B cell (primary cell): ENCODE measurements around the gene ATP1B2. TPM values are rescaled to one million over a fixed set of nuclear protein-coding genes. Genes with fewer than 3 reads are reported as not detected.

Experiments used
- ATAC-seq: fragments of 200-7000 bp; cut with Tn5 transposase; one replicate; pipeline ENCODE4 v1.10.0; 2021; ENCODE audit warnings: low read depth, mild to moderate bottlenecking, moderate number of reproducible peaks, moderate library complexity
- CTCF ChIA-PET: fragments of 350-600 bp; sonication (Branson Sonifier 250); formaldehyde crosslinking; loops from one replicate; lab custom pipeline; 2021; ENCODE audit warnings: antibody characterized with exemption, inconsistent platforms; lab: Charles Lee
- POLR2A ChIA-PET: fragments of 350-600 bp; sonication (Branson Sonifier 250); formaldehyde crosslinking; loops from one replicate; lab custom pipeline; 2021; ENCODE audit warnings: antibody characterized with exemption; lab: Charles Lee
- DNase-seq: peaks from one replicate; pipeline ENCODE4 v3.0.0; 2013
- H2AFZ ChIP-seq: 2 replicates; pipeline ENCODE4 v1.6.1; 2012; ENCODE audit warnings: mild to moderate bottlenecking, low read depth, low read length; ENCODE audit not compliant: insufficient read depth, poor library complexity, severe bottlenecking
- H3K27ac ChIP-seq, 2 donors: 1 replicate in 1 of 2; 2 replicates in 1 of 2; pipeline ENCODE4 v1.5.1; 2012 to 2013; ENCODE audit warnings: low read length in 2 of 2, mild to moderate bottlenecking in 2 of 2, moderate library complexity in 1 of 2
- H3K27me3 ChIP-seq, 4 experiments: fragments of 200-600 bp in 1 of 4; sonication (generic) in 1 of 4; replicated peaks in 1 of 4; 1 replicate in 2 of 4; 2 replicates in 2 of 4; pipeline versions ENCODE4 v1.6.1 to v1.7.0; 2013 to 2016; ENCODE audit warnings: low read length in 3 of 4, mild to moderate bottlenecking in 2 of 4, mixed read lengths in 1 of 4, moderate library complexity in 1 of 4; ENCODE audit not compliant: insufficient read depth in 4 of 4, control insufficient read depth in 3 of 4; ENCODE audit errors: control extremely low read depth in 1 of 4
- H3K36me3 ChIP-seq, 2 experiments: replicated peaks in 1 of 2; 1 replicate in 1 of 2; 2 replicates in 1 of 2; pipeline versions ENCODE4 v1.6.1 to v1.7.1; 2013; ENCODE audit warnings: low read length in 1 of 2; ENCODE audit not compliant: insufficient read depth in 2 of 2, control insufficient read depth in 1 of 2; ENCODE audit errors: control extremely low read depth in 1 of 2, extremely low read depth in 1 of 2
- H3K4me1 ChIP-seq, 2 donors: fragments of 200-600 bp in 1 of 2; sonication (generic) in 1 of 2; 1 replicate in 1 of 2; 2 replicates in 1 of 2; pipeline versions ENCODE4 v1.5.1 to v1.6.1; 2013 to 2017; ENCODE audit warnings: low read length in 2 of 2; ENCODE audit not compliant: control insufficient read depth in 2 of 2, insufficient read depth in 2 of 2
- H3K4me2 ChIP-seq: replicated peaks from 2 replicates; pipeline ENCODE3; 2012; ENCODE audit warnings: mild to moderate bottlenecking, low read depth, low read length; ENCODE audit not compliant: poor library complexity, severe bottlenecking
- H3K4me3 ChIP-seq, 5 experiments: fragments of 200-600 bp in 1 of 5; sonication (generic) in 1 of 5; 1 replicate in 3 of 5; 2 replicates in 2 of 5; pipeline versions ENCODE4 v1.5.1 to v1.7.0; 2011 to 2016; ENCODE audit warnings: low read length in 4 of 5, mild to moderate bottlenecking in 4 of 5, low read depth in 2 of 5, control low read depth in 1 of 5, moderate library complexity in 1 of 5; ENCODE audit not compliant: insufficient read depth in 1 of 5; ENCODE audit errors: control extremely low read depth in 1 of 5, extremely low read depth in 1 of 5
- H3K79me2 ChIP-seq: fragments of 200-600 bp; sonication (generic); one replicate; pipeline ENCODE4 v1.6.0; 2016; ENCODE audit warnings: low read length; ENCODE audit not compliant: control insufficient read depth, insufficient read depth
- H3K9ac ChIP-seq: fragments of 200-600 bp; sonication (generic); 2 replicates; pipeline ENCODE4 v1.6.1; 2017; ENCODE audit warnings: mild to moderate bottlenecking, low read length, moderate library complexity
- H3K9me3 ChIP-seq, 3 donors: one replicate each; pipeline versions ENCODE4 v1.6.1 to v1.7.1; 2013; ENCODE audit warnings: low read length in 2 of 3; ENCODE audit not compliant: control insufficient read depth in 2 of 3, insufficient read depth in 1 of 3; ENCODE audit errors: control extremely low read depth in 1 of 3
- H4K20me1 ChIP-seq: 2 replicates; pipeline ENCODE4 v1.6.0; 2012; ENCODE audit warnings: mild to moderate bottlenecking, low read length; ENCODE audit not compliant: insufficient read depth, control insufficient read depth, poor library complexity, severe bottlenecking
- H3K27ac Mint-ChIP-seq: one replicate; pipeline ENCODE4 v1.8.0; 2021; ENCODE audit warnings: mixed read lengths
- H3K27me3 Mint-ChIP-seq: one replicate; pipeline ENCODE4 v1.8.0; 2021; ENCODE audit warnings: mixed read lengths
- H3K4me1 Mint-ChIP-seq: one replicate; pipeline ENCODE4 v1.8.0; 2021; ENCODE audit warnings: mixed read lengths
- H3K4me3 Mint-ChIP-seq: one replicate; pipeline ENCODE4 v1.8.0; 2021; ENCODE audit warnings: mixed read lengths
- H3K9me3 Mint-ChIP-seq: one replicate; pipeline ENCODE4 v1.8.0; 2022; ENCODE audit warnings: mixed read lengths; ENCODE audit not compliant: insufficient read depth
- CTCF ChIP-seq: fragments of 200-600 bp; IDR thresholded peaks from one replicate; pipeline ENCODE4 v1.8.0; 2022; ENCODE audit warnings: antibody characterized with exemption, mild to moderate bottlenecking
- EZH2 ChIP-seq: IDR thresholded peaks from 2 replicates; pipeline ENCODE4 v1.6.1; 2012; ENCODE audit warnings: borderline replicate concordance, low read depth, mild to moderate bottlenecking, moderate library complexity, low read length; ENCODE audit not compliant: insufficient read depth, poor library complexity, severe bottlenecking
- WGBS: methylation state at CpG from one replicate; pipeline ENCODE4 v1.1.5; 2013; ENCODE audit warnings: missing lambda C conversion rate; ENCODE audit not compliant: insufficient coverage; 5-methylcytosine and 5-hydroxymethylcytosine counted together
- intact Hi-C: fragments of 100-400 bp; cut with micrococcal nuclease; formaldehyde crosslinking; loops from one replicate; pipeline ENCODE4 v1.10.0; 2022
- polyA plus RNA-seq: library from polyadenylated mRNA; depleted of rRNA; stranded (reverse); fragments of >200 nt; gene quantifications from 2 replicates; pipeline ENCODE4 v1.2.3, GENCODE V29; 2012
- total RNA-seq, 2 donors: library from RNA; stranded (reverse); fragments of 120-200 nt in 1 of 2; gene quantifications; 1 replicate in 1 of 2; 2 replicates in 1 of 2; pipeline versions ENCODE4 v1.2.3 to v1.2.4, GENCODE V29; 2013 to 2022

The ATP1B2 gene
- total and polyA plus RNA-seq, 2 donors (not counting 1 experiment from before 2014, with no cell fraction given) = 0.39 TPM; not detected in 1

DNA sequence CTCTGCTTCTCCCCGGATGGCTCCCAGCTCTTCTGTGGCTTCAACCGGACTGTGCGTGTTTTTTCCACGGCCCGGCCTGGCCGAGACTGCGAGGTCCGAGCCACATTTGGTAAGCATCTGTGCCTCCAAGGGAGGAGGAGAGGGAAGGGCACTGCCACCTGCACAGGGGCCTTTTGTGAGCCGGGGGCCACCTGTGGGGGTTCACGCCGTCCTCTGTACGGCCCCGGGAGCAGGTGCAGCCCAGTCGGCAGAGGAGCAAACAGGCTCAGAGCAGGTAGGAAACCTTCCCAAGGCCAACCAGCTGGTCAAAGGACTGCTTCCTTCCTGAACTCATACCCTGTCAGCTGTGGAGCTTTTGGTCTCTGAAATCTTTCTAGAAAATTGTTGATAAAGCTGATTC, 51.0 kb downstream of the ATP1B2 start:
- Histone ChIP-seq H4K20me1 (no peaks in the 10 kb centered on the region), H3K9me3 (no peaks in the 10 kb centered on the region), H3K27ac (no peak overlapping the region), H3K27me3 (peaks cover 0 to 49% (median 19%) of the 10 kb centered on the region in 4 experiments), H3K9ac (no peak overlapping the region), H3K4me3 (no peak overlapping the region), H2AFZ (no peak overlapping the region), H3K79me2 (no peaks in the 10 kb centered on the region), H3K4me2 (no peak overlapping the region), H3K36me3 (peaks cover 0 to 21% of the 10 kb centered on the region in 2 experiments), H3K4me1 (peaks cover 19 to 23% of the 10 kb centered on the region in 2 donors)
- Mint-ChIP-seq H3K4me3 (no peak overlapping the region), H3K27me3 (peaks cover 36% of the 10 kb centered on the region), H3K9me3 (no peaks in the 10 kb centered on the region), H3K4me1 (peaks cover 15% of the 10 kb centered on the region), H3K27ac (no peak overlapping the region)
- ATAC-seq (no peak), DNase-seq (no peak)
- POLR2A ChIA-PET = interaction anchor here (0.6 kb wide), 1 partner anchor 535 kb away, joined by 5 read pairs; no protein-coding TSS in a partner anchor
- CTCF ChIA-PET = no interaction called here
- TF ChIP-seq EZH2 (no peak), CTCF (no peak)
- 97% methylated on average over 14 of the region's 14 CpGs for WGBS
- intact Hi-C loops = no loop called here

GRCh38 chr17:7702776-7703175, 52.0 kb downstream of the ATP1B2 start:
- CTCF ChIA-PET = interaction anchor here (1.3 kb wide), 1 partner anchor 15 kb away, joined by 3 read pairs; the partner anchor contains the start of gene TP53
- H3K9me3 ChIP-seq = no peaks in the 10 kb centered on the region

More at GRCh38 chr17:7702776-7703175, 52.0 kb downstream of the ATP1B2 start:
- ATAC-seq = no peak
- Mint-ChIP-seq H3K9me3 (no peaks in the 10 kb centered on the region), H3K27me3 (peaks cover 44% of the 10 kb centered on the region), H3K27ac (no peak overlapping the region), H3K4me3 (no peak overlapping the region), H3K4me1 (peaks cover 15% of the 10 kb centered on the region)
- Histone ChIP-seq H3K27me3 (peaks cover 0 to 60% (median 19%) of the 10 kb centered on the region in 4 experiments), H3K4me3 (no peak overlapping the region), H3K36me3 (peaks cover 0 to 21% of the 10 kb centered on the region in 2 experiments), H2AFZ (no peak overlapping the region), H3K4me2 (no peak overlapping the region), H3K27ac (no peak overlapping the region), H3K9ac (no peak overlapping the region), H3K4me1 (peaks cover 19 to 23% of the 10 kb centered on the region in 2 donors), H4K20me1 (no peaks in the 10 kb centered on the region), H3K79me2 (no peaks in the 10 kb centered on the region)
- TF ChIP-seq EZH2 (no peak), CTCF (no peak)
- intact Hi-C loops = no loop called here
- POLR2A ChIA-PET = no interaction called here
- WGBS = 99% methylated on average over 12 of the region's 13 CpGs
- DNase-seq = no peak
